Activated CD4-positive, CD25-positive, alpha-beta regulatory T cell (primary cell): ENCODE measurements around the gene MCM6.
A peak's percentile ranks its signal among the peaks of the same experiment; 100 is the strongest.
"Not testable (repeated sequence)": the region's sequence is repeated elsewhere in the genome, so short reads cannot be mapped to it uniquely, and the experiment has no call there.

Experiments
- DNase-seq, 4 experiments: peaks; one replicate each; lab custom pipeline; 2025; lab: John Stamatoyannopoulos, UW

The MCM6 gene

DNA sequence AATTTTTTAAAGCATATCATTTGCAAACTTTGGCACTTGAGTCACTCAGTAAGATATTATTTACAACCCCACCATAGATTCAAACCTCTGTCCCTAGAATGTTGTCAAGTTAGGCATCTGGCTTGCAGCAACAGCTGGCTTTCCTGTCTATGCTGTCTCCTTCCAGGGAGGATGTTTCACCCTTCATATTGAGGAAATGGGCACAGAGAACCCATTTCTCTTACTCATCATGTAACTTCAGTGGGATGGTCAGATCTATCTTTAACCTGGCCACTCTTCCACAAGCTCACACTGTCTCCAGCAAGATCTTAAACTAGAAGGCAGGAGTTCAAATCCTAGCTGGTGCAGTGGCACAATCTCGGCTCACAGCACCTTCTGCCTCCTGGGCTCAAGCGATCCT lies 55.1 kb downstream of the MCM6 start:
- DNase-seq = no peak

DNA sequence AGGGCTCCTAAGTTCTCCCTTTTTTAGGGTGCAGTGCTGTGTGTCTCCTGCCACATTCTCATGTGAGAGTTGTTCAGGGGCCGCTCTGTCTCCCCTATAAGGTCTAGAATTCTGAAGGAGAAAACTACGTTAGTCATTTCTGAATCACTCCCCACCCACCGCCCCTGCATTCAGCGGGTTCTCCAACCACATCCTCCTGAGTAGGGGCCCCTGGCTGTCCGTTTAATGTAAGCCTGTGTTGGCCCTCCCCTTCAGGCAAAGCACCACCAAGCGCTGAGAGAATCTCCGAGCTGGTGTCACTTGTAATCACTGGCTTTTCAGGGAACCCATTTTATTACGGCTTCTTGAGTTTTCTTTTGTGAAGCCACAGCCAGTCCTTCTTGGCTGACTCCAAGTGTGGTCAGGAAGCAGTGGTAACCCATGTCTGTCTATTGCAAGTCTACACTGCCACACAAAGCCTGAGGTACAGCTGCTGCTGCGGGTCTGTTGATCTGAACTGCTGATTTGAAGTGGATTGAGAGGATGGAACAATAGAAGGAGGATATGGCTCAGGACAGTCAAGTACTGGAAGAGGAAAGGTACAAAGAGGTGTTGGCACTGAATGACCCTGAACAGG lies 56.1 kb downstream of the MCM6 start:
- peak in 3 of 4 experiments; percentile 25 to 58 (median 29) for DNase-seq

DNA sequence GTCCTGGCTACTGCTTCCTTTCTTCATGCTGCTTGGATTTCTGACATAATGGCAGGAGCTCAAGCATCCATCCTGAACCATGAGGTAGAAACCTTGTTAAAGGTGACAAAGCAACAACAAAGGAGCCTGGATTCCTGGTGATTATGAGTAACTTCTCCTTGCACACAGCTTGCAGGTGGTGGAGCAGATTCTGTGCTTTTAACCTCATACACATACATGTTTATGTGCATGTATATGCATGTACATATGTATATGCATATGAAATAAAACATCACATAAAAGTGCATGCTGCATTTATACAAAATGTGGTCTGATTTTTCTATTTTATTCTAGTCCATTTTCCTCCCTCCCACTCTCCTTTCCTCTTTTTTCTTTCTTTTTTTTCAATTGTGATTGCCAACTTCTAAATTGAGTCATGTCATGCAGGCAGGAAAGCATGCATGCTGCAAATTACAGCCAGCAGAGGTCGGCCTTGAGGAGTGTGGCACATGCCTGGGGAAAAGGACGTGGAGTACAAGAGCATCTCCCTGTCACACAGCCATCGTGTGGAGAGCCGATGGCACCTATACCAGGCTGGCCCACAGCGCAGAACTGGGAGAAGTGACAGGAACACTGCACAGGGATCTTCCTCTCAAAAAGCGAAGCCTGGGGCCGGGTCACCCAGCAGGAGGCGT lies 57.2 kb downstream of the MCM6 start:
- DNase-seq = no peak

DNA sequence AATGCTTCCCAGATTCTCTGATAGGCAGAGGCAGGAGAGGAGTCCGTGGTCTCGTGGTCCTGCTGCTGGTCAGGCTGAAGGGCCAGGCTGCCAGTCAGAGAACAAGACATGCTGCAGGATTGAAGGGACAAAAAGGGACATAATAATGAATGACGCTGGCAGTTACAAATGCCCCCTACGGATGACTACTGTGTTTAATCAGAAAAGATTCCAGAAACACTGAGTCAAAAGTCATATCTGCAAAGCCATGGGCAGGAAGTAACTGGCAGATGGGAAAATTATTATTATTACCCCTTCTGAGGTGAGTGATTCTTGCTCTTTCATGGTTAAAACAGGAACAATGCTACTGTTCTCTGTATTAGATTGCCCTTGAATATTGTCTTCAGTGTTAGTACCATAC lies 58.3 kb downstream of the MCM6 start:
- no peak for DNase-seq

DNA sequence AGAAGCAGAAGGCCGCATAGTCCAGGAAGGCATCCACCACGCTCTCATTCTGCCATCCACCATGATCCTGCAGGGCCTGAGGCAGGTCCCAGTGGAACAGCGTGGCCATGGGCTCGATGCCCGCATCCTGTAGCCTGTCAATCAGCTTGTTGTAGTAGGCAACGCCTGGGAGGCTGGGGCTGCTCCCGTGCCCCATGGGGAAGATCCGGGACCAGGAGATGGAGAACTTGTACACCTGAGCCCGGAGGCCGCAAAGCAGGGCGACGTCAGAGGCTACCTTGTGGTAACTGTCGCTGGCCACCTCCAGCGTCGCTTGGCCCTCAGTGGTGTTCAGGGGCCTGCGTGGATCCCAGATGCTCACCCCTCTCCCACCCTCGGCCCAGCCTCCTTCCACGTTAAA lies 58.8 kb downstream of the MCM6 start:
- no peak for DNase-seq

DNA sequence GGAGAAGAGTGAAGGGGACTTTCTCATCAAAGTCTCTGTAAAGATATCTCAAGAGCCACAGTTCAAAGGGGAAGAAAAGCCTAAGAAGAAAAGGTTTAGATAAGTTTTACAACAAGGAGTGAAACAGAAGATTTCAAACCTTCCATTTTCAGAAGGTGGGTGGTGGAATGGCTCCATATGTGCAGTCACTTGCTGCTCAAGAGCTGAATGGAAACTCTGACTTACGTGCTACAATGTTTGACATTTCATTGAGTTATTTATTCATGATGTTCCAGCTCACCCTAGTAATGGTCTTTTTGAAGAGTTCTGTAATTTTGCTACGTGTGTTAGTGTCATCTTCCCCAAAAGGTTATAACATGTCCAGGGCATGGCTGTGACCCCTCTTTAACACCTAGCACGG lies 61.0 kb downstream of the MCM6 start:
- no peak for DNase-seq

DNA sequence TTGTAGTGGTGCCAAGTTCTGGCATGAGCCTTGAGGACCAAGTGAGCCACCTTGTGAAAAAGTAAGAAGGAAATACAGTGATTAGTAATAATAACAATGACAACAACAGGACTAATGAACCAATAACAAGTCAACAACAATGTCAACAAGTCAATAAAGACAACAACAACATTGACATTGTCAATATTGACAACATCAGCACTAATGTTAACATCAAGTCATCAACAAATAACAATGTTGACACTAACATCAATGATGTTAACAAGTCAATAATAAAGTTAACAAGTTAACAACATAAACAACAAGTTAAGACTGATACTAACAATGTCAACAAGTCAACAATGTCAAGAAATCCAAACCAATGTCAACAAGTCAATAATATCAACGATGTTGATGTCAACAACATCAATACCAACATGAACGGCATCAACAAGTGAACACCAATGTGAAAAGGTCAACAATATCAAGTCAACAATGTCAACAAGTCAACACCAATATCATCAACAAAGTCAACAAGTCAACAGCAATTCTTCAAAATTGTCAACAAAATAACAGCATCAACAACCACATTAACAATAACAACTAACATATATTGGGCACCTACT lies 63.2 kb downstream of the MCM6 start:
- DNase-seq = no peak

DNA sequence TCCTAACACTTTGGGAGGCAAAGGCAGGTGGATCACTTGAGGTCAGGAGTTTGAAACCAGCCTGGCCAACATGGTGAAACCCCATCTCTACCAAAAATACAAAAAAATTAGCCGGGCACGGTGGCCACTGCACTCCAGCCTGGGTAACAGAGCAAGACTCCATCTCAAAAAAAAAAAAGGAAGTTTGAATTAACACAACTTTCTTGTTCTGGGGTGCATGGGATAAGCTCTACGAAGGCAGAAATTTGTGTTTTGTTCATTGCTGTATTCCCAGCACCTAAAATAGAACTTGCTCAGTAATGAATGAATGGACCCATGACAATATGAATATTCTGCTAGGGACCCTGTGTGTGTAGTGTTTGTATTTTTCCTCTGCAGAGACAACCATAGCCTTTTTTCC lies 68.4 kb downstream of the MCM6 start:
- not testable (repeated sequence) for DNase-seq

DNA sequence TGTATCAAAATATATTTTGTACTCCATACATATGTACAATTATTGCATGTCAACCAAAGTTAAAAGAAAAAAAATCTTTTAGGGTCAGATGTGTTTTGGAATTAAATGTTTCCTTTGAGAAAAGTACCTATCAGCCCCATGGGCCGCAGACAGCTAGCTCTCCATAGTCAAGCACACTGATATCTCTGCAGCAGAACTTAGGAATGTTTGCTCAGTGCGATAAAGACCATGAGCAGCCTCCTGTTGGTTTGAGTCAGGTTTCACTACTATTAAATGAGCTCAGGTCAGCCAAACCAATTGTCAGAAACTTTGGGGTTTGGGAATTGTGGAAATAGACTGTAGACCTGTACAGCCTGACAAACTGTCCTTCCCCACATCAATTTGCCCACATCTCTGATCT lies 73.0 kb downstream of the MCM6 start:
- no peak for DNase-seq

DNA sequence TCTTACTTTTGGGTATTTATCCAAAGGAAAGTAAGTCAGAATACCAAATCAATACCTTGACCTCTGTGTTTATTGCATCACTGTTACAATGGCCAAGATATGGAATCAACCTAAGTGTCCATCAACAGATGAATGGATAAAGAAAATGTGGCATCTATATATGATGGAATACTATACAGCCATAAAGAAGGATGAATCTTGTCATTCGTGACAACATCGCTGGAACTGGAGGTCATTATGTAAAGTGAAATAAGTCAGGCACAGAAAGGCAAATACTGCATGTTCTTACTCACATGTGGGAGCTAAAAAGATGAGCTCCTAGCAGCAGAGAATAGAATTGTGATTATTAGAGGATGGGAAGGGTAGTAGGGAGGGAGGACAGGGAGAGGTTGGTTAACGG lies 73.9 kb downstream of the MCM6 start:
- DNase-seq = no peak

DNA sequence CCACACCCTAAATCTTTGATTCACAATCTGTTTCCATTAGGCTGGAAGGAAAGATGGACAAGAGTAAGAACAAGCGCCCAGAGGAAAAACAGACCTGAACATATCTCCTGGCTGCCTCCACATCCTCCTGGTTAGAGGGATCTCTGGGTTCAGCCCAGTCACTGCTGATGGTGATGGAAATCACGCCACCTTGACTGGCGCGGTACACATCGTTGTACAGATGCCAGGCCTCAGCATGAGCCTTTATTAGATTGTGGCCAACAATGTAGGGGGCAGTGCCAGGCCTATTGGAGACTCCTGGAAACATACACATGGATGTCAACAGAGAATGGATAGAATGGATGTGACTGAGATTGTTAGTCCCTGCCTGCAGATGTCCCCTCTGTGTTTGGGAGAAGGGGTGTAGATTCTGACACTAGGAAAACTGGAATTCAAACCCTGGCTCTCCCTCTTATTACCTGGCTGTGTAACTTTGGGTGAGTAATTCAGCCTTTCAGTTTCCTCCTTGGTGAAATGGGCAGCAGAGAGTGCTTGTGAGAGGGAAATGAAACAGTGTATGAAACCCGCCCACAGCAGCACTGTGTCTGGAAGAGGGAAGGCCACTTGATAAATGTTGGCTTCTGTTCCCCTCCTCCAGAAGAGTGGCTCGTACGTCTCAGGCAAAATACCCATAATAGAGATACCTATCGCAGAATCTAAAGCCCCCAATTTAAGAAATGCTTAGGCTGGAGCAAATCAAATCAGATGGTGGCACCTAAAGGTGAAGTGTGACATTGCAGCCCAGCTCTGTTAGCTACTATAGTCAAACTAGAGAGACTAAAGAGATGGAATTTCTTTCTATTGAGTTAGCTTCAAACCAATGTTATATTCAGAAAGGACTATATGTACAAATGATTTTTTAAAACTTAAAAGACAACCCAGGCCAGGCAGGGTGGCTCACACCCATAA lies 75.5 kb downstream of the MCM6 start:
- no peak for DNase-seq

DNA sequence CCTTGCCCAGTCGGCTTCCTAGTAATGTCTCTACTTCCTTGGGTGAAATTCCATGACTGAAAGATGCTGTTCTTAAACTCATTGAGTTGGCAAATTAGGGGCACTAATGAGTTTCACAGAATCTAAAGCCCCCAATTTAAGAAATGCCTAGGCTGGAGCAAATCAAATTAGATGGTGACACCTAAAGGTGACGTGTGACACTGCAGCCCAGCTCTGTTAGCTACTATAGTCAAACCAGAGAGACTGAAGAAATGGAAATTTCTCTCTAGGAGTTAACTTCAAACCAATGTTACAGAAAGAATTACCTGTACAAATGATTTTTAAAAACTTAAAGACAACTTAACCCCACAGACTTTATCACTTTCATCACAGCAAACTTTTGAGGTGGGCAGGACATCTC lies 76.5 kb downstream of the MCM6 start:
- no peak for DNase-seq

DNA sequence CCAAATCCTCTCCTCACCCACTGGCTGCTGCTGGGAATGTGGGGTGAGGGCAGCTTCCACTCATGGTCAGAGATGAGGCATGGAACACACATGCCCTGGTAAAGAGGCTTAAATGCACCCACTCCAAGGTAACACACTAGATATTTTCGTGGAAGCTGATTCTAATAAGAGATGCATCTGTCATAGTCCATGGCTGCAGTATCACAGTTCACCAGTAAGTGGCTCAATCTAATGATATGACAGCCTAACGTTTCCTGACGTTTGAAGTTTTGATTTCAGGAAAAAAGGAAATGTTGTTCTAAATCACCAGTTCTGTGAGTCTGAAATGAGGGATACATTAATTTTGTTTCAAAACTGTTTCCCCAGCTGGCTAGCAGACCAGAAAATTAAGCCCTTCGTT lies 77.5 kb downstream of the MCM6 start:
- DNase-seq = no peak

DNA sequence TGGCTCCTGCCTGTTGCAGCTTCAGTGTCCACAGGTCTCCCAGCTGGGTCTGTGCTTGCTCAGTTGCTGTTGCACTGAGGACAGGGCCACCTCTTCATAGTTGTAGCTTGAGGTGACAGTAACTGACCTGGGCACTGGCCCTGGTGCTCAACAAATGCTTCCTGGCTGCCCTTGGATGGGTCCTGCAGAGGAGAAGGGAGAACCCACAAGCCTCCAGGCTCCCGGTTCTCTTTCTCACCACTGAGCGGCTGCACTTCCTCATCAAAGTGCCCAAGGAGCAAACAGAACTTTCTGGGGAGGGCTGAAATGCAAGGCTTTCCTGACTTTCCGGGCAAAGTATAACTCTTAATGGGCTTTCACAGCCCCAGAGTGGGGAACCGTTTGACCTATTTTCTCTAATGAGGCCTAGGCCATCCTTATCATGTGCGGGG lies 78.0 kb downstream of the MCM6 start:
- no peak for DNase-seq

DNA sequence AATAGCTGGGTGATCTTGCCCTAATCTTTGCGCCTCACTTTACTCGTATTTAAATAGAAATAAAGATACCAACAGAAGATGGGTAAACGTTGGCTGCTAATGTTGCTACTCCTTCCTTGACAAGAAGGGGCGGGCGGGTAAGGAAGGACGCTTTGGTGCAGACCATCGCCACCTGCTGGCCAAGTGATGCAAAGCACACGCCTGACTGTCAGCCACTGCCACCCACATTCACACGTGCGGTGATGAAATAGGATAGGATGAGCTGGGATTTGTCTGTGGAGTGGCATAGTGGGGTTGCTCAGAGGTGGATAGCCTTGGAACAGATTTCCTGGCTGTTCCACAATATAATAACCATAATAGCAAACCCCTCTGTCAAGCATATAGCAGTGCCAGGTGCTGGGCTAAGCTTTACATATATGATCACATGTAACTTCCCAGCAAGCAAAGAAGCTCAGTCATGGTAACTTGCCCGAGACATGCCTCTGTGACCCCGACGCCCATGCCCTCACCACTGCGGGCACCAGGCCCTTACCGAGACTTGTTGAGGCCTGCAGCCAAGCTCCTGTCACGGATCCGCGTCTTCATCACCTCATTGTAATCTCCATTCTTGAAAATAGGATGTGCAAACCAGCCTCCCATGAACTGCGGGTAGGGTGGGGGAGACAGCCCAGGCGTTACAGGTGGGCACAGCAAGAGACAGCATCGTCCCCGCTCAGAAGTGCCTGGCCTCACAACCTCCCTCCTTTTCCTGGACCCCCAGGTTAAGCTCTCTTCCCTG lies 78.6 kb downstream of the MCM6 start:
- peak; percentile 47 to 65 (median 52) for DNase-seq

DNA sequence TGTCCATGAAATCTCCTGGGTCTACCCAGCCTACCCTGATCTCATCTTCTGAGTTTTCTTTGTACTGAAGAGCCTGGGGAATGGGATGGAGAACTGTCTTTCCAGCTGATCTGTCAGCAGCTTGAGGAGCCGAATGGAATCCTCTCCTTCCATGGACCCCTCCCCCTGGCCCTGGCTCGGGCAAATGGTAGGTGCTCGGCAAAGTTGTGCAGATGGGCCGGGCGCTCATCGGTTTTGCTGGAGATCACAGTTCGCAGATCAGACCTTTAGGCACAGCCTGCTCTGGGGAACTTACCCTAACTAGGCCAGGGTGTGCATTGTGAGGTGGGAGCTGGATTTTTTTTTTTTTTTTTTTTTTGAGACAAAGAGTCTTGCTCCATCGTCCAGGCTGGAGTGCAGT lies 79.6 kb downstream of the MCM6 start:
- no peak for DNase-seq

DNA sequence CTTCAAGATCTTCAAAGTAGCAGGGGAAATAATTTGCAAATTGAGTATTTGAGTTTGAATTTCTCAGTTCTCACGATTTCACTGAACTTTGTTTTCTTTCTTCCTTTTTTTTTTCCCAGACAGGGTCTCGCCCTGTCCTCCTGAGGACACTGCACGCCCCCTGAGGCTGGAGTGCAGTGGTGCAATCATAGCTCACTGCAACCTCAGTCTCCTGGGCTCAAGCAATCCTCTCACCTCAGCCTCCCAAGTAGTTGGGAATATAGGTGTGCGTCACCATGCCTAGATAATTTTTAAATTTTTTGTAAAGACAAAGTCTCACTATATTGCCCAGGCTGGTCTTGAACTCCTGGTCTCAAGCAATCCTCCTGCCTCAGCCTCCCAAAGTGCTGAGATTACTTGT lies 80.6 kb downstream of the MCM6 start:
- not testable (repeated sequence) for DNase-seq

DNA sequence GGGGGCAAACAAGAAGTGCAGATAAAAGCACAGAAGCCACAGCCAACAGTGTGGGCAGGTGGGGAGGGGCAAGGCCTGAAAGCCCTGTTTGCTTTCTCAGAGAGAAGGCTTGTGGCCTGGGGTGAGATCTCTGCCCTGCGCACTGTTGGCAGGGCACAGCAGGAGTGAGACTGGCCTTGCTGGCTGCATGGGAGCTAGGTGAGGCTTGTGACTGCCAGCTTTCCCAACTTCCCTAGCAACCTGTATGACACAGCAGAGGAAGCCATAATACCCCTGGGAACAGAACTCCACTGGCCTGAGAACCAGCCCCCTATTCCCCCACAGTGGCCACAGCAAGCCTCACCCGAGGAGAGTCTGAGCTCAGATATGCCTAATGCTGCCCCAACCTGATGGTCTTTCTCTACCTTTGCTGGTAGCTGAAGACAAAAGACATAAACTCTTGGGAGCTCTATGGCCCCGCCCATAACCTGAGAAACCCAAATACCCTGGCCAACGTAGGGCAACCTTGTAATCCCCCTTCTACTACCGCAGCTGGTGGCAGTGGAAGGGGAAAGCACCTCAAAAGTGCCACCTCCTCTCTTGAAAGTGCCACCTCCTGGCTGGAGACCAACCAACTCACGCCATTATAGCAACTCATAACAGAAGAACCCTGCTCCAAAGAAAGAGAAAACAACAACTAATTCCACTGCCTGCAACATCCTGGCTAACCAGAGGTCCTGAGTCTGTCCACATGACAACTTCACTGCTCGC lies 83.7 kb downstream of the MCM6 start:
- DNase-seq = no peak

DNA sequence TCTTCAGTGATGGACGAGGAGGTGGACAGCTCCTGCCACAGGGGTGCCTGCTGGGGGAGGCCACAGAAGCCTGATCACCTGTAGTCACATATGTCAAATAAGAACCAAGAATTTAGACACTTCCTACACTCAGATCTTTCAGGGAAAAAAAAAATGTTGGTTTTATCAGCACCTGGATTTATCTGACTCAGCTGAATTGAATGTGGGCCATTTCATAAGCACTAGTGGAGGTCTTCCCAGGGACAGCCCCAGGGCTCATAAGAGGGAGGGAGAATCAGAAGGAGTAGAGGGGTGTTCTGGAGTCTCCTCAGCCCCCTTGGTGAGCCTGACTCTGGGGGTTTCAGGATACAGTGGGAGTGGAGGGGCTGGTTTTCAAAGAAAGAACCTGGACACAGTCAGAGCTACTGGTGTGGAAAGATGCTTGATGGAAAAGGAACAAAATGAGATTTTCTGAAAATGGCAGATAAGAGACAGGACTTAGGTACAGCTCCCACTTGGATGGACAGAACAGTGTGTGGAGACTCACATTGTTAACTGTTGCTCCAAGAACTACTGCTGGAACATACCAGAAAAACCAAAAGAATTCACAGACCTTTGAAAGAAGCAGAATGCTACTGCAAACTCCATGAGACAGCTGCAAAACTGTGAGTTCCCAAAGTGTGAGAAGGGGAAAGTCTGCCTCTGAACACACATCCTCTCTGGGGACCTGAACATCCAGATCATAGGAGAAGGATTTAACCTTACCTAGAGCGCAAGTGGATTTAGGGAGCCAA lies 84.6 kb downstream of the MCM6 start:
- DNase-seq = no peak

DNA sequence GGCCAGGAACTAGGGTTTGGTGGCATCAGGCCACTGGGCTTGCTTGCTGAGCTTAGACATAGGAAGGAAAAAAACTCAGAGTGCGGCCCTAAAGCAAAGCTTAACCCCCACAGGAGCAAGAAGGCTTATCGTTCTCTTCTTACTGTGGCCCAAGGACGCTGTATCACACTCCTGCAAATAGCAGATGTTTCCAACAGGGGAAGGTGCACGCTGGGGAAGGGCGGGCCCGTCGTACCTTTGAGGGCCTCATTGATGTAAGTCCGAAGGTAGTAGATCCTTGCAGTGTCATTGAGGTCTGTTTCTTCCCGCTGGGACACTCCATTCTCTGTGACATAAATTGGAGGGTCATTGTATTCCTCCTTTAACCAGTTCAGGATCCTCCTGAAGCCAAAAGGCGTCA lies 85.8 kb downstream of the MCM6 start:
- no peak for DNase-seq
